Activated naive CD8-positive, alpha-beta T cell treated with anti-CD3 and anti-CD28 coated beads, Interleukin-2, amount 10 ng/mL, durations not matched to agents 7 days and 5 days (primary cell): ENCODE results near the gene TAGLN2. TPM values are rescaled to one million over a fixed set of nuclear protein-coding genes. Genes with fewer than 3 reads are reported as not detected.

Experiments
- ATAC-seq: fragments of 150-1000 bp; cut with Tn5 transposase; one replicate; pipeline ENCODE4 v1.10.0; 2021; ENCODE audit warnings: low read depth, moderate library complexity
- POLR2A ChIA-PET: fragments of 350-600 bp; sonication (Branson Sonifier 250); formaldehyde crosslinking; loops from one replicate; lab custom pipeline; 2021; ENCODE audit warnings: antibody characterized with exemption; lab: Charles Lee
- DNase-seq: peaks from one replicate; pipeline ENCODE4 v3.0.0; 2021
- H3K27ac Mint-ChIP-seq: one replicate; pipeline ENCODE4 v1.8.0; 2022; ENCODE audit warnings: mild to moderate bottlenecking, mixed read lengths
- H3K27me3 Mint-ChIP-seq: one replicate; pipeline ENCODE4 v1.8.0; 2022; ENCODE audit warnings: mild to moderate bottlenecking, moderate library complexity, mixed read lengths
- H3K36me3 Mint-ChIP-seq: one replicate; pipeline ENCODE4 v1.8.0; 2021; ENCODE audit warnings: mild to moderate bottlenecking, mixed read lengths
- H3K4me1 Mint-ChIP-seq: one replicate; pipeline ENCODE4 v1.8.0; 2021; ENCODE audit warnings: mixed read lengths
- H3K4me3 Mint-ChIP-seq: one replicate; pipeline ENCODE4 v1.8.0; 2022; ENCODE audit warnings: mild to moderate bottlenecking, moderate library complexity, mixed read lengths
- H3K9me3 Mint-ChIP-seq: one replicate; pipeline ENCODE4 v1.8.0; 2021; ENCODE audit warnings: mixed read lengths
- total RNA-seq, 2 experiments: library from RNA; stranded (reverse); gene quantifications; one replicate each; pipeline ENCODE4 v1.2.3, GENCODE V29; 2021

TAGLN2 gene
- total RNA-seq, 2 experiments from 2014 or later, result 384 to 388 TPM

GRCh38 chr1:159891275-159892157 lies 33.8 kb downstream of the TAGLN2 start:
- ATAC-seq, result peak; percentile 83
- Mint-ChIP-seq H3K27ac (no peak overlapping the region), H3K4me1 (peaks cover 14% of the 10 kb centered on the region), H3K27me3 (peaks cover 6% of the 10 kb centered on the region), H3K9me3 (no peaks in the 10 kb centered on the region), H3K4me3 (no peak overlapping the region), H3K36me3 (no peaks in the 10 kb centered on the region)
- DNase-seq, result peak; percentile 77
- POLR2A ChIA-PET, result interaction anchor here (1.7 to 2.4 kb wide), 2 partner anchors 33 to 92 kb away, joined by 7 to 24 read pairs; partner anchors contain the start of gene TAGLN2

- peaks cover 9% of the 10 kb centered on the region for H3K27me3 Mint-ChIP-seq
- no peaks in the 10 kb centered on the region for H3K36me3 Mint-ChIP-seq
- no peaks in the 10 kb centered on the region for H3K9me3 Mint-ChIP-seq
- no peak overlapping the region for H3K27ac Mint-ChIP-seq
- ATAC-seq, result no peak
- H3K4me3 Mint-ChIP-seq, result no peak overlapping the region
- H3K4me1 Mint-ChIP-seq, result peaks cover 14% of the 10 kb centered on the region
- DNase-seq, result no peak
- POLR2A ChIA-PET, result interaction anchor here (1.3 kb wide), 1 partner anchor 93 kb away, joined by 3 read pairs; no protein-coding TSS in a partner anchor
Measured at GRCh38 chr1:159890390-159890789, 34.9 kb downstream of the TAGLN2 start.

GRCh38 chr1:159889821-159890252 lies 35.5 kb downstream of the TAGLN2 start:
- ATAC-seq (peak; percentile 61), DNase-seq (no peak)
- no peaks in the 10 kb centered on the region for H3K36me3 Mint-ChIP-seq
- H3K27ac Mint-ChIP-seq, result no peak overlapping the region
- no peak overlapping the region for H3K4me3 Mint-ChIP-seq
- peaks cover 14% of the 10 kb centered on the region for H3K4me1 Mint-ChIP-seq
- no peaks in the 10 kb centered on the region for H3K9me3 Mint-ChIP-seq
- H3K27me3 Mint-ChIP-seq, result peaks cover 6% of the 10 kb centered on the region
- POLR2A ChIA-PET, result interaction anchor here (1.3 kb wide), 1 partner anchor 92 kb away, joined by 3 read pairs; no protein-coding TSS in a partner anchor

- H3K4me3 Mint-ChIP-seq, result no peak overlapping the region
Measured at GRCh38 chr1:159889202-159889601, 36.1 kb downstream of the TAGLN2 start.

GRCh38 chr1:159884296-159884695 lies 41.0 kb downstream of the TAGLN2 start:
- POLR2A ChIA-PET, result no interaction called here
- peaks cover 9% of the 10 kb centered on the region for H3K27me3 Mint-ChIP-seq
- no peak overlapping the region for H3K27ac Mint-ChIP-seq
- ATAC-seq (no peak), DNase-seq (no peak)
- no peaks in the 10 kb centered on the region for H3K36me3 Mint-ChIP-seq
- no peaks in the 10 kb centered on the region for H3K9me3 Mint-ChIP-seq
- H3K4me3 Mint-ChIP-seq, result no peak overlapping the region
- peaks cover 2% of the 10 kb centered on the region for H3K4me1 Mint-ChIP-seq

More at GRCh38 chr1:159889202-159889601, 36.1 kb downstream of the TAGLN2 start:
- DNase-seq, result no peak
- ATAC-seq, result no peak
- POLR2A ChIA-PET, result interaction anchor here (1.0 to 1.5 kb wide), 2 partner anchors 91 to 108 kb away, joined by 3 read pairs; partner anchors contain the start of gene DUSP23
- Mint-ChIP-seq H3K9me3 (no peaks in the 10 kb centered on the region), H3K27ac (no peak overlapping the region), H3K27me3 (peaks cover 9% of the 10 kb centered on the region), H3K4me1 (peaks cover 14% of the 10 kb centered on the region), H3K36me3 (no peaks in the 10 kb centered on the region)

- Mint-ChIP-seq H3K27ac (no peak overlapping the region), H3K36me3 (peaks cover 1% of the 10 kb centered on the region), H3K4me3 (no peak overlapping the region), H3K27me3 (peaks cover 9% of the 10 kb centered on the region), H3K4me1 (no peaks in the 10 kb centered on the region), H3K9me3 (no peaks in the 10 kb centered on the region)
- POLR2A ChIA-PET, result no interaction called here
- DNase-seq (no peak), ATAC-seq (no peak)
Measured at GRCh38 chr1:159883134-159883533, 42.2 kb downstream of the TAGLN2 start.

- POLR2A ChIA-PET, result no interaction called here
- Mint-ChIP-seq H3K4me1 (no peaks in the 10 kb centered on the region), H3K36me3 (peaks cover 1% of the 10 kb centered on the region)
Measured at GRCh38 chr1:159882527-159882862, 42.8 kb downstream of the TAGLN2 start.

GRCh38 chr1:159881622-159882526 lies 43.4 kb downstream of the TAGLN2 start:
- Mint-ChIP-seq H3K27me3 (peaks cover 8% of the 10 kb centered on the region), H3K4me3 (no peak overlapping the region), H3K9me3 (no peaks in the 10 kb centered on the region), H3K36me3 (peaks cover 1% of the 10 kb centered on the region), H3K4me1 (no peaks in the 10 kb centered on the region), H3K27ac (no peak overlapping the region)
- POLR2A ChIA-PET, result no interaction called here
- no peak for DNase-seq
- no peak for ATAC-seq

More at GRCh38 chr1:159882527-159882862, 42.8 kb downstream of the TAGLN2 start:
- Mint-ChIP-seq H3K9me3 (no peaks in the 10 kb centered on the region), H3K4me3 (no peak overlapping the region), H3K27me3 (peaks cover 9% of the 10 kb centered on the region), H3K27ac (no peak overlapping the region)
- no peak for DNase-seq
- no peak for ATAC-seq

- H3K27me3 Mint-ChIP-seq, result peaks cover 6% of the 10 kb centered on the region
- no peak for DNase-seq
- no peak overlapping the region for H3K27ac Mint-ChIP-seq
- no peak overlapping the region for H3K4me3 Mint-ChIP-seq
- no peaks in the 10 kb centered on the region for H3K4me1 Mint-ChIP-seq
- peaks cover 1% of the 10 kb centered on the region for H3K36me3 Mint-ChIP-seq
- no peaks in the 10 kb centered on the region for H3K9me3 Mint-ChIP-seq
- POLR2A ChIA-PET, result no interaction called here
- no peak for ATAC-seq
Measured at GRCh38 chr1:159880430-159880829, 44.9 kb downstream of the TAGLN2 start.

- POLR2A ChIA-PET, result no interaction called here
- Mint-ChIP-seq H3K4me3 (no peak overlapping the region), H3K4me1 (no peaks in the 10 kb centered on the region), H3K27ac (no peak overlapping the region), H3K36me3 (peaks cover 1% of the 10 kb centered on the region), H3K27me3 (peaks cover 6% of the 10 kb centered on the region), H3K9me3 (no peaks in the 10 kb centered on the region)
- ATAC-seq (no peak), DNase-seq (no peak)
Measured at GRCh38 chr1:159879977-159880376, 45.3 kb downstream of the TAGLN2 start.

GRCh38 chr1:159879136-159879535 lies 46.2 kb downstream of the TAGLN2 start:
- Mint-ChIP-seq H3K4me3 (no peak overlapping the region), H3K27me3 (peaks cover 4% of the 10 kb centered on the region), H3K36me3 (peaks cover 1% of the 10 kb centered on the region), H3K27ac (no peak overlapping the region), H3K4me1 (no peaks in the 10 kb centered on the region), H3K9me3 (no peaks in the 10 kb centered on the region)
- no peak for ATAC-seq
- no peak for DNase-seq
- POLR2A ChIA-PET, result no interaction called here

- Mint-ChIP-seq H3K36me3 (peaks cover 1% of the 10 kb centered on the region), H3K4me1 (no peaks in the 10 kb centered on the region), H3K9me3 (no peaks in the 10 kb centered on the region), H3K27me3 (peaks cover 5% of the 10 kb centered on the region), H3K4me3 (no peak overlapping the region), H3K27ac (no peak overlapping the region)
- no peak for DNase-seq
- POLR2A ChIA-PET, result no interaction called here
- ATAC-seq, result no peak
Measured at GRCh38 chr1:159877695-159878444, 47.4 kb downstream of the TAGLN2 start.
